NCI-H2227 (cell line): ENCODE measurements around the gene CD68.

Source experiments
- DNase-seq: peaks from one replicate; lab custom pipeline; 2025; ENCODE audit not compliant: unreplicated experiment; lab: John Stamatoyannopoulos, UW

Gene CD68

GRCh38 chr17:7559320-7560171 is 19.9 kb upstream of the CD68 start:
- no peak for DNase-seq

GRCh38 chr17:7560172-7561027 is 19.0 kb upstream of the CD68 start:
- peak; percentile 68 for DNase-seq

DNA sequence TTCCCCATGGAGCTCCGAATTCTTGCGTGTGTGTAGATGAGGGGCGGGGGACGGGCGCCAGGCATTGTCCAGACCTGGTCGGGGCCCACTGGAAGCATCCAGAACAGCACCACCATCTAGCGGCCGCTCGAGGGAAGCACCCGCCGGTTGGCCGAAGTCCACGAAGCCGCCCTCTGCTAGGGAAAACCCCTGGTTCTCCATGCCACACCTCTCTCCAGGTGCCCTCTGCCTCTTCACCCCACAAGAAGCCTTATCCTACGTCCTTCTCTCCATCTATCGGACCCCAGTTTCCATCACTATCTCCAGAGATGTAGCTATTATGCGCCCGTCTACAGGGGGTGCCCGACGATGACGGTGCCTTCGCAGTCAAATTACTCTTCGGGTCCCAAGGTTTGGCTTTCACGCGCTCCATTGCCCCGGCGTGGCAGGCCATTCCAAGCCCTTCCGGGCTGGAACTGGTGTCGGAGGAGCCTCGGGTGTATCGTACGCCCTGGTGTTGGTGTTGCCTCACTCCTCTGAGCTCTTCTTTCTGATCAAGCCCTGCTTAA is 18.3 kb upstream of the CD68 start:
- peak; percentile 86 for DNase-seq

- DNase-seq, result peak; percentile 93
Observed at GRCh38 chr17:7561589-7562207, 17.7 kb upstream of the CD68 start, which contains the start of gene SENP3. TSS of gene SENP3 (plus strand) at chr17:7561919. CDS start at chr17:7563077, 1,158 bp downstream.

DNA sequence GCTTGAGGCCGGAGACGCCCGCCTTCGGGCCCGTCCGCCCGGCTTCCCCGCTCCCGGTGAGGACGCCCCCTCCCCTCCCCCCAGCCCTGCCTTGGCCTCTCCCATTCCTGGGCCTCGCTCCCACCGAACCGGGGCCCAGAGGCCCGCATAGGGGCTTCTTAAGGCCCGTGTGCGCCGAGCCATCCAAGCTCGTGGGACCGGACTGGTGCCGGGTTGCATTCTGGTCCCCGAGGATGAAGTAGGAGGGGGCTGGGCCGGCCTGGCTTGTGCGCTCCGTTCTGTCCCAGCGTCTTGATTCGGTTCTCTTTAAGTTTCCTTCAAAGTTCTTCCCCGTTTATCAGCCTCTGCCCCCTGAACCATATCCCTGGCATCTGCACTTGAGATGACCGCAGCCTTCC is 17.2 kb upstream of the CD68 start:
- no peak for DNase-seq

DNA sequence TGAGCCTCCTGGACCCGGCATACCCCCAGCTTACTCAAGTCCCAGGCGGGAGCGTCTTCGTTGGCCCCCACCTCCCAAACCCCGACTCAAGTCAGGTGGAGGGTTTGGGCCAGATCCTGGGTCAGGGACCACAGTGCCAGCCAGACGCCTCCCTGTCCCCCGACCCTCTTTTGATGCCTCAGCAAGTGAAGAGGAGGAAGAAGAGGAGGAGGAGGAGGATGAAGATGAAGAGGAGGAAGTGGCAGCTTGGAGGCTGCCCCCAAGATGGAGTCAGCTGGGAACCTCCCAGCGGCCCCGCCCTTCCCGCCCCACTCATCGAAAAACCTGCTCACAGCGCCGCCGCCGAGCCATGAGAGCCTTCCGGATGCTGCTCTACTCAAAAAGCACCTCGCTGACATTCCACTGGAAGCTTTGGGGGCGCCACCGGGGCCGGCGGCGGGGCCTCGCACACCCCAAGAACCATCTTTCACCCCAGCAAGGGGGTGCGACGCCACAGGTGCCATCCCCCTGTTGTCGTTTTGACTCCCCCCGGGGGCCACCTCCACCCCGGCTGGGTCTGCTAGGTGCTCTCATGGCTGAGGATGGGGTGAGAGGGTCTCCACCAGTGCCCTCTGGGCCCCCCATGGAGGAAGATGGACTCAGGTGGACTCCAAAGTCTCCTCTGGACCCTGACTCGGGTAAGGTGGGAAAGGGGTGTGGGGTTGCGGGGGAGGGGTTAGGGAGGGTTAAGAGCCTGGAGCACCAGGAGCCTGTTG is 16.1 kb upstream of the CD68 start:
- DNase-seq, result no peak

GRCh38 chr17:7569571-7569970 is 9.9 kb upstream of the CD68 start:
- no peak for DNase-seq

GRCh38 chr17:7570351-7570750 is 9.1 kb upstream of the CD68 start:
- no peak for DNase-seq

DNA sequence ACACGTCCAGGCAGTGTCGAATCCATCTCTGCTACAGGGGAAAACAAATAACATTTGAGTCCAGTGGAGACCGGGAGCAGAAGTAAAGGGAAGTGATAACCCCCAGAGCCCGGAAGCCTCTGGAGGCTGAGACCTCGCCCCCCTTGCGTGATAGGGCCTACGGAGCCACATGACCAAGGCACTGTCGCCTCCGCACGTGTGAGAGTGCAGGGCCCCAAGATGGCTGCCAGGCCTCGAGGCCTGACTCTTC is 7.2 kb upstream of the CD68 start:
- no peak for DNase-seq

DNA sequence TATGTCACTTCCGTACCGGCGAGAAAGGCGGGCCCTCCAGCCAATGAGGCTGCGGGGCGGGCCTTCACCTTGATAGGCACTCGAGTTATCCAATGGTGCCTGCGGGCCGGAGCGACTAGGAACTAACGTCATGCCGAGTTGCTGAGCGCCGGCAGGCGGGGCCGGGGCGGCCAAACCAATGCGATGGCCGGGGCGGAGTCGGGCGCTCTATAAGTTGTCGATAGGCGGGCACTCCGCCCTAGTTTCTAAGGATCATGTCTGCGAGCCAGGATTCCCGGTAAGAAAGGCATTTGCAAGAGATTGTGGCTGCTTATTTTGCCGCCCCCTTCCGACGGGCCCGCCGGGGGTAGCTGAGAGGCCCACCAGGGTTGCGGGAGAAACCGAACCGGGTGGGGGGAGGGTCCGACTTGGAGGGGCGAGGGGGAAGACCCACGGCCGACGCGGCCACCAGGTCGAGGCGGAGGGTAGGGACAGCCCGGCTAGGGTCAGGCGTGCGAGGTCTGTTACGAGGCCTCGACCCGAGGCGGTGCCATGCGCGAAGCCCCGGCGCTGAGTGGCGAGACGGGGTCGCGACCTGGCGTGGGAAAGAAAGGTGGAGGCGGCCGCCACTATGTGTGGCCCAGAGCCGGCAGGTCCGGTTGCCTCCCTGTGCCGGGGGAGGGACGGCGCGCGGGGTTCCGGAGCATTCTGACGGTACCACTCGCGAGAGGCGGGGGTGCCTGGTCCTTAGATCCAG is 6.7 kb upstream of the CD68 start:
- DNase-seq, result peak; percentile 98

GRCh38 chr17:7573324-7574080 is 5.9 kb upstream of the CD68 start:
- peak; percentile 91 for DNase-seq

DNA sequence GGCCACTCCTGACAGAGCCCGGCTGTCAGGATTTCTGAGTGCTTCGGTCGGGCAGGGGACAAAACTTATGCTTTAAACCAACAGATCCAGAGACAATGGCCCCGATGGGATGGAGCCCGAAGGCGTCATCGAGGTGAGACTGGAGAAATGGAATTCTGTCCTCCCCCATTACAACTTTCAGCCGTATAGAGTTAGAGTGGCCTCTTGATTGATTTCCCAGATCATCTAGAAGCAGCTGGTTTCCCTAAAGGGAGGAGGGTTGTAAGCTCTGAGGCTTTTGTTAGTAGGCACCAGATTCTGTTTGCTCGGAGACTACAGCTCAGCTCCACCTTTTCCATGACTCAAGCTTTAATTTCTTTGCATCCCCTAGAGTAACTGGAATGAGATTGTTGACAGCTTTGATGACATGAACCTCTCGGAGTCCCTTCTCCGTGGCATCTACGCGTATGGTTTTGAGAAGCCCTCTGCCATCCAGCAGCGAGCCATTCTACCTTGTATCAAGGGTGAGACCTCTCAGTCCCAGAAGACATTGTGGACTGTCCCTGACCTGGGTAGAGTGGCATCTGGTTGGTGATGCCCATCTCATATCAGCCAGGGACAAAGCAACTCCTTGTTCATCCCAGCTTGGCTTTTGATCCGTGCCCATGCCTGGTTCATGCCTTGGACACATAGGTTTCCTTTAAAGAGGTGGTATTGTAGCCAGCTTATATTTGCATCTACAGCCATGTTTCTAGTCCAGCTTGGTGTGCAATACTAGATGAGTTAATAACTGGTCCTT is 5.1 kb upstream of the CD68 start:
- DNase-seq, result no peak

GRCh38 chr17:7575481-7575883 is 4.0 kb upstream of the CD68 start:
- no peak for DNase-seq

GRCh38 chr17:7575959-7576358 is 3.5 kb upstream of the CD68 start:
- DNase-seq, result no peak

DNA sequence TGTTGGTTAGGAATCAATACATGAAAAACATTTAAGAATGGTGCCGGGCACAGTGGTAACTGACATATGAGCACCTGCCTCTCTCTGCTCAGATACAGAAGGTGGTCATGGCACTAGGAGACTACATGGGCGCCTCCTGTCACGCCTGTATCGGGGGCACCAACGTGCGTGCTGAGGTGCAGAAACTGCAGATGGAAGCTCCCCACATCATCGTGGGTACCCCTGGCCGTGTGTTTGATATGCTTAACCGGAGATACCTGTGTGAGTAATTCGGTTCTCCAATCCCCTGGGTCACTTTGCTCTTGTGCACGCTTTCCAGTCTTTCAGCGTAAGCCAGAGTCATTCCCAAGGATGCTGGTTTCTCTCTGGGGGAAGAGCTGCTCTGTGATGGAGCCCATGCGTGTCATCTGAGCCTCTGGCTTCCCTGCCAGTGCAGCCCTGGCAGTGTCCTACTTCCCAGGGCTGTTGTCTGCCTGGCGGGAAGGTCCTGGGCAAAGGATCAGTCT is 3.0 kb upstream of the CD68 start:
- DNase-seq, result no peak

GRCh38 chr17:7577327-7578199 is 1.9 kb upstream of the CD68 start:
- no peak for DNase-seq

DNA sequence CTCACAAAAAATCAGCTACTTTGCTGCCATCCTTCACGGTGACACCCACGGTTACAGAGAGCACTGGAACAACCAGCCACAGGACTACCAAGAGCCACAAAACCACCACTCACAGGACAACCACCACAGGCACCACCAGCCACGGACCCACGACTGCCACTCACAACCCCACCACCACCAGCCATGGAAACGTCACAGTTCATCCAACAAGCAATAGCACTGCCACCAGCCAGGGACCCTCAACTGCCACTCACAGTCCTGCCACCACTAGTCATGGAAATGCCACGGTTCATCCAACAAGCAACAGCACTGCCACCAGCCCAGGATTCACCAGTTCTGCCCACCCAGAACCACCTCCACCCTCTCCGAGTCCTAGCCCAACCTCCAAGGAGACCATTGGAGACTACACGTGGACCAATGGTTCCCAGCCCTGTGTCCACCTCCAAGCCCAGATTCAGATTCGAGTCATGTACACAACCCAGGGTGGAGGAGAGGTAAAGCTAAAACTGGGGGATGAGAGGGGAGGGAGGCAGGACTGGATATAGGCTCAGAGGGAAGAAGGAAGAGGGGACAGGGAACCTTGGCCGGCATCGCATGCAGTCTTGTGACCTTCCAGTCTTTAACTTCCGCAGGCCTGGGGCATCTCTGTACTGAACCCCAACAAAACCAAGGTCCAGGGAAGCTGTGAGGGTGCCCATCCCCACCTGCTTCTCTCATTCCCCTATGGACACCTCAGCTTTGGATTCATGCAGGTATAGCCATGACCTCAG is 581 bp downstream of the CD68 start:
- no peak for DNase-seq
